Activated B cell treated with CpG ODN at 0.5 μM for 24 hours (primary cell): ENCODE results near the gene UBQLNL. TPM values are rescaled to one million over a fixed set of nuclear protein-coding genes. Genes with fewer than 3 reads are reported as not detected.

Experiments
- ATAC-seq: fragments of 200-7000 bp; cut with Tn5 transposase; one replicate; pipeline ENCODE4 v1.10.0; 2021; ENCODE audit warnings: low read depth, mild to moderate bottlenecking, moderate library complexity
- CTCF ChIA-PET: fragments of 350-600 bp; sonication (Branson Sonifier 250); formaldehyde crosslinking; loops from one replicate; lab custom pipeline; 2021; ENCODE audit warnings: antibody characterized with exemption; lab: Charles Lee
- POLR2A ChIA-PET: fragments of 350-600 bp; sonication (Branson Sonifier 250); formaldehyde crosslinking; loops from one replicate; lab custom pipeline; 2021; ENCODE audit warnings: antibody characterized with exemption; lab: Charles Lee
- DNase-seq: peaks from one replicate; pipeline ENCODE4 v3.0.0; 2022
- H3K27ac Mint-ChIP-seq: one replicate; pipeline ENCODE4 v1.8.0; 2020; ENCODE audit warnings: mixed read lengths
- H3K27me3 Mint-ChIP-seq: one replicate; pipeline ENCODE4 v1.8.0; 2021; ENCODE audit warnings: mixed read lengths
- H3K36me3 Mint-ChIP-seq: one replicate; pipeline ENCODE4 v1.8.0; 2021; ENCODE audit warnings: low read depth, mixed read lengths
- H3K4me1 Mint-ChIP-seq: one replicate; pipeline ENCODE4 v1.8.0; 2021; ENCODE audit warnings: mixed read lengths
- H3K4me3 Mint-ChIP-seq: one replicate; pipeline ENCODE4 v1.8.0; 2020; ENCODE audit warnings: mild to moderate bottlenecking, mixed read lengths
- H3K9me3 Mint-ChIP-seq: one replicate; pipeline ENCODE4 v1.8.0; 2020; ENCODE audit warnings: mixed read lengths
- intact Hi-C: fragments of 100-400 bp; cut with micrococcal nuclease; formaldehyde crosslinking; loops from one replicate; pipeline ENCODE4 v1.15.1; 2024
- total RNA-seq: library from RNA; stranded (reverse); gene quantifications from 2 replicates; pipeline ENCODE4 v1.2.3, GENCODE V29; 2022
- TF ChIP-seq, protein P1 (sequence below): fragments of 200-600 bp; IDR thresholded peaks from one replicate; pipeline ENCODE4 v1.8.0; 2022; ENCODE audit warnings: antibody characterized with exemption, mild to moderate bottlenecking

UBQLNL gene
- total RNA-seq, 1 donor from 2014 or later = 0.29 TPM

DNA sequence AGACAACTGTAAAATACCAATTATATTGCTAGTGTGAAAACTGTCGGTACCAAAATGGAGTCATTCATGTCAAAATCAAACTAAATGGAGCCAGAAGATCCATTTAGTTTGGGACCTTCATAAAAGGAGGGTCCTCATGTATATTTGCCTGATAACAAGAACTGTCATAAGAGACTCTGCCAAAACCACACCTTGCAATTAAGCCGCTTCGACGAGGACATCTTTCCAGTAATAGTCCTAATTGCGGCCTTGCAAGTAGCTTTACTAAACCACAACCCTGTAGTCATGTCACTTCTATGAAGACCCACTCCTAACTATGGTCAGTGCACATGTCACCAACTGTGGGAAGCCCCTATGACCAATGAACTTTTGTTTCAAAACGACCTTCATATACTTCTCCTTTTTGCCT lies 16.1 kb downstream of the UBQLNL start:
- intact Hi-C loops = no loop called here
- Mint-ChIP-seq H3K9me3 (no peaks in the 10 kb centered on the region), H3K4me1 (no peaks in the 10 kb centered on the region), H3K27me3 (peaks cover 5% of the 10 kb centered on the region), H3K4me3 (no peak overlapping the region), H3K27ac (no peak overlapping the region), H3K36me3 (no peaks in the 10 kb centered on the region)
- TF ChIP-seq, protein P1, sequence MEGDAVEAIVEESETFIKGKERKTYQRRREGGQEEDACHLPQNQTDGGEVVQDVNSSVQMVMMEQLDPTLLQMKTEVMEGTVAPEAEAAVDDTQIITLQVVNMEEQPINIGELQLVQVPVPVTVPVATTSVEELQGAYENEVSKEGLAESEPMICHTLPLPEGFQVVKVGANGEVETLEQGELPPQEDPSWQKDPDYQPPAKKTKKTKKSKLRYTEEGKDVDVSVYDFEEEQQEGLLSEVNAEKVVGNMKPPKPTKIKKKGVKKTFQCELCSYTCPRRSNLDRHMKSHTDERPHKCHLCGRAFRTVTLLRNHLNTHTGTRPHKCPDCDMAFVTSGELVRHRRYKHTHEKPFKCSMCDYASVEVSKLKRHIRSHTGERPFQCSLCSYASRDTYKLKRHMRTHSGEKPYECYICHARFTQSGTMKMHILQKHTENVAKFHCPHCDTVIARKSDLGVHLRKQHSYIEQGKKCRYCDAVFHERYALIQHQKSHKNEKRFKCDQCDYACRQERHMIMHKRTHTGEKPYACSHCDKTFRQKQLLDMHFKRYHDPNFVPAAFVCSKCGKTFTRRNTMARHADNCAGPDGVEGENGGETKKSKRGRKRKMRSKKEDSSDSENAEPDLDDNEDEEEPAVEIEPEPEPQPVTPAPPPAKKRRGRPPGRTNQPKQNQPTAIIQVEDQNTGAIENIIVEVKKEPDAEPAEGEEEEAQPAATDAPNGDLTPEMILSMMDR = no peak
- ChIA-PET CTCF (no interaction called here), POLR2A (no interaction called here)
- DNase-seq = no peak
- no peak for ATAC-seq

DNA sequence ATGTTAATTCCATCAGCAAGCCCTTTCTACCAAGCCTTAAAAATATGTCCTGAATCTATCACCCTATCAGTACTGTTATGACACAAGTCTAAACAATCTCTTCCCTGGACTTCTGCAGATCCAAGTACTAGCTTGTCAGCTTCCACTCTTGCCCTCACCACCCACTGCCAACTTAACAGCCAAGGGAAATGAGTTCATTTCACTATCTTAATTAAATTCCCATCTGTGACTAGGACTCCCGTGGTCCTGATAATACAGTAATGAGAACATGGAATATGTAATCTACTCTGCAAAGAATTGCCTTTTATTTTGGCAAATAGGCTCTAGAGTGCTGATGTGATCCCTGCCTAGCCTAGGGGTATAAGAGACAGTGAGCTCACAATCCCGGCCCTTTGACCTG lies 16.8 kb downstream of the UBQLNL start:
- Mint-ChIP-seq H3K9me3 (no peaks in the 10 kb centered on the region), H3K27ac (no peak overlapping the region), H3K4me3 (no peak overlapping the region), H3K27me3 (peaks cover 5% of the 10 kb centered on the region), H3K4me1 (no peaks in the 10 kb centered on the region), H3K36me3 (no peaks in the 10 kb centered on the region)
- ChIA-PET CTCF (no interaction called here), POLR2A (no interaction called here)
- DNase-seq (no peak), ATAC-seq (no peak)
- TF ChIP-seq, protein P1 = no peak
- intact Hi-C loops = no loop called here

DNA sequence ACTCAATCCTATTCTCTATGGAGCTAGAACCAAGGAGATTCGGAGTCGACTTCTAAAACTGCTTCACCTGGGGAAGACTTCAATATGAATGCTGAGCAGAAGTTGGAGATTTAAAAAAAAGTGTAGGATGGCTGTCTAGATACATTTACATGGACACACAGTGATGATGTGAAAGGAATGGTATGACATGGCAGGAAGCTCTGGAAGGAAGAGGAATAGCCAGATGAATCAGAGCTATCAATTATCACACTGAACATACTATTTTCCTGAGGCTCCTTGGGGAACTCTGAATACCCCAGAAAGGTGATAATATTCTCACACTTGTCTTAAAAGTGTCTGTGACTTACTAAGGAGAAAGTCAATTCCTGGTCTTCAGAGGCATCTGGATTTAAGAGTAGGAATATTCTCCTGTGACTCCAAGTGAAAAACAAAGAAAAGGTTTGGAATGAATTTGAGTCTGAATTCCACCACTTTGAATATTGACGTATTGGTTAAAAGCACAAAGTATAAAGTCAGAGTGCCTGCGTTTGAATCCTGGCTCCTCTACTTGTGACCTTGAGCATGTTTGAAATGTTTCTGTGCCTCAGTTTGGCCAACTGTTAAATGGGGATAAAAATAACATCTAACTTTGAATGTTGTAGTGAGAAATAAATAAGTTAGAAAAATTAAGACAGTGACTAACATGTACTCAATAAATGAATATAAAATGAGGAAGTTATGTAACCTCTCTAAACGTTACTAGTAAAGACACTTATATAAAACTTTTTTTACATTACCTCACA lies 26.7 kb downstream of the UBQLNL start:
- intact Hi-C loops = no loop called here
- CTCF ChIA-PET = no interaction called here
- TF ChIP-seq, protein P1 = no peak

GRCh38 chr11:5488798-5489399 lies 27.6 kb downstream of the UBQLNL start:
- intact Hi-C loops = no loop called here
- ChIA-PET CTCF (no interaction called here), POLR2A (no interaction called here)
- no peak overlapping the region for H3K27ac Mint-ChIP-seq
- peaks cover 2% of the 10 kb centered on the region for H3K27me3 Mint-ChIP-seq
- H3K4me1 Mint-ChIP-seq = no peaks in the 10 kb centered on the region
- no peak overlapping the region for H3K4me3 Mint-ChIP-seq
- ATAC-seq = no peak
- H3K9me3 Mint-ChIP-seq = no peaks in the 10 kb centered on the region
- no peak for DNase-seq
- TF ChIP-seq, protein P1 = no peak
- no peaks in the 10 kb centered on the region for H3K36me3 Mint-ChIP-seq

More for the DNA sequence above, 26.7 kb downstream of the UBQLNL start:
- DNase-seq (no peak), ATAC-seq (no peak)
- Mint-ChIP-seq H3K4me1 (no peaks in the 10 kb centered on the region), H3K36me3 (no peaks in the 10 kb centered on the region), H3K4me3 (no peak overlapping the region), H3K9me3 (no peaks in the 10 kb centered on the region), H3K27ac (no peak overlapping the region), H3K27me3 (peaks cover 2% of the 10 kb centered on the region)
- POLR2A ChIA-PET = no interaction called here

DNA sequence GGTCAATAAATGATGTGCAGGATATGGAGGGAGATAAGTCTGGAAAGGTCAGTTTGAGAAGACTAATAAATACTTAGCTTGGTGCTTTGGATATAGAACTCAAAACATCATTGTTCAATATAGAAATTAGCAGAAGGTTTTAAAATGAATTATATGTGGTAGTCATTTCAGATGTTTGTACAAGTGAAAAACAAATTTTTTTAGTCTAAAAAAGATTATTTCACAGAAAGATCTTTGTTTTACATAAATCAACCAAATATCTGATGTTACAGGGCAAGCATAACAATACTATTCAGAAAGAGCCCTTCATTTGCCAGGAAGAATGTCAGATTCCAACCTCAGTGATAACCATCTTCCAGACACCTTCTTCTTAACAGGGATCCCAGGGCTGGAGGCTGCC lies 28.1 kb downstream of the UBQLNL start, which contains the start of gene OR52D1:
Gene OR52D1, plus strand, starts transcription at position 301 of the 400 bp plus-strand sequence. Its CDS starts 22 bp downstream, at position 323.
- Mint-ChIP-seq H3K9me3 (no peaks in the 10 kb centered on the region), H3K27ac (no peak within 1 kb of the TSS), H3K27me3 (peaks cover 2% of the 10 kb centered on the region), H3K4me3 (no peak within 1 kb of the TSS), H3K4me1 (no peaks in the 10 kb centered on the region), H3K36me3 (no peaks in the 10 kb centered on the region)
- ChIA-PET POLR2A (no interaction called here), CTCF (no interaction called here)
- ATAC-seq = no peak
- TF ChIP-seq, protein P1 = no peak
- no peak for DNase-seq
- intact Hi-C loops = no loop called here
